ENCODE measurements around the gene PRR19.
"Not testable (repeated sequence)": the region's sequence is repeated elsewhere in the genome, so short reads cannot be mapped to it uniquely, and the experiment has no call there.

PRR19 gene

GRCh38 chr19:42325308-42325895, 23.5 kb downstream of the PRR19 start, which contains the start of gene MEGF8:
MEGF8 (plus strand) TSS chr19:42325635; CDS start chr19:42326244, 609 bp downstream.
- DNase-seq (ENCODE audit: low read depth in 1 of 2, low spot score in 1 of 2), result peak; percentile 91 to 97

- no peak for DNase-seq (ENCODE audit: low read depth in 1 of 2, low spot score in 1 of 2)
These were observed 24.2 kb downstream of the PRR19 start for GRCh38 chr19:42325896-42326771.

DNA sequence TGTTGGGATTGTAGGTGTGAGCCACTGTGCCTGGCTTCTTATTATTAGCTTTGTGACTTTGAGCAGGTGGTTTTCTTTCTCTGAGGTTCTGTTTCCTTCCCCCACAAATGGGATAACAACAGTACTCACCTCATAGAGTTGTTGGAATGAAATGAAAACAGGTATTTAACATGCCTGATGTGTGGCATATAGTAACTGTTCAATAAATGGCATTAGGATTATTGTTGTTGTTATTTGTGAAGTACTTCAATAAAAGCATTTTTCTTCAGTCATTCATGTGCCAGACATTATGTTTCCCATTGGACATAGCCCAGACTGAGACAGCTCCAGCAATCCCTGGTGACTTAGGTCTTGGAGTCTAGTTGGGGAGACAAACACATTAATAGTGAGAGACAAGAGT, 25.0 kb downstream of the PRR19 start:
- no peak for DNase-seq (ENCODE audit: low read depth in 1 of 2, low spot score in 1 of 2)

- no peak for DNase-seq (ENCODE audit: low read depth in 1 of 2, low spot score in 1 of 2)
These were observed 25.4 kb downstream of the PRR19 start for GRCh38 chr19:42327381-42327780.

DNA sequence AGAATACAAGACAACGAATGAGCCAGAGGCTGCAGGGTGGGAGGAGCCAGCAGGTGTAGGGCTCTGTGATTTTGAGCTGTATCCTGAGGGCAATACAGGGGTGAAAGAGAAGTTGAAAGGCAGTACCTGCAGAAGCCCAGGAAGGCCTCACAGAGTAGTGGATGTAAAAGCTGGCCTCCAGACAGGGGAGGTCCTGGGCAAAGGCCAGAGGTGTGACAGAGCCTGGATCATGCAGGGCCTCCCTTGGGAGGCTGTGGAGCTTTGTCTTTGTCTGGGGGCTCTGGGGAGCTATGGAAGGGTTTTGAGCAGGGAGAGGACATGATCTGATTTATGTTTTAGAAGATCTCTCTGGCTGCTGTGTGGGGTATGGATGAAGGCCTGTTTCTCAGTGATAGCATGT, 26.2 kb downstream of the PRR19 start:
- DNase-seq (ENCODE audit: low read depth in 1 of 2, low spot score in 1 of 2), result no peak

DNA sequence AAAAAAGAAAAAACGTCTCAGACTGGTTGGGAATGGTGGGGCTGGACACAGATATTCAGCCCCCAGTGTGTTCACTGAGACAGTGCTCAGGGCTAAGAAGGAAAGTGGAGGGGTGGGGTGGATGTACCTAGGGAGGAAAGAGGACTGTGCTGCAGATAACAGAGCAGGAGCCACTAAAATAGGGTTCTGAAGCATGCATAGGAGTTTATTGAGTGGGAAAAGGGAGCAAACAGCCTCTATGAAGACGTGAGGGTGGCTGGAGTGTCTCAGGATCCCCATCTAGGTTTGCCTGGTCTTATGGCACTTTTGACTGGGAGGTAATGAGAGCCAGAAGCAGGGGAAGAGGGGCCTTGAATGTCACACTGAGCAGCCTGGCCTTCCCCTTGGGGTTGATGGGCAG, 26.9 kb downstream of the PRR19 start:
- DNase-seq (ENCODE audit: low read depth in 1 of 2, low spot score in 1 of 2), result no peak

GRCh38 chr19:42330241-42330711, 28.3 kb downstream of the PRR19 start:
- no peak for DNase-seq (ENCODE audit: low read depth in 1 of 2, low spot score in 1 of 2)

GRCh38 chr19:42331333-42331732, 29.4 kb downstream of the PRR19 start:
- not testable (repeated sequence) for DNase-seq (ENCODE audit: low read depth in 1 of 2, low spot score in 1 of 2)

DNA sequence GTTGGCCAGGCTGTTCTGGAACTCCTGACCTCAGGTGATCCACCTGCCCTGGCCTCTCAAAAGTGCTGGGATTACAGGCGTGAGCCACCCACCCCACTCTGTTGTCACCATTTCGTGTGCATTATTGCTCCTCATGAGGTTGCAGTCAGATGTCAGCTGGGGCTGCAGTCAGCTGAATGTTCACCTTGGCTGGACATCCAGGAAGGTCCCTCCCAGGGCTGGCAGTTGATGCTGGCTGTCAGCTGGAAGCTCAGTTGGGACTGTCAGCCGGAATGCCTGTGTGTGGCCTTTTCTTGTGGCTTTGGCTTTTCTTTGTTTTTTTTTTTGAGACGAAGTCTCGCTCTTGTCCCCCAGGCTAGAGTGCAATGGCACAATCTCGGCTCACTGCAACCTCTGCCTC, 30.1 kb downstream of the PRR19 start:
- DNase-seq (ENCODE audit: low read depth in 1 of 2, low spot score in 1 of 2), result no peak

- no peak for DNase-seq (ENCODE audit: low read depth in 1 of 2, low spot score in 1 of 2)
These were observed 31.1 kb downstream of the PRR19 start for GRCh38 chr19:42333018-42333417.

DNA sequence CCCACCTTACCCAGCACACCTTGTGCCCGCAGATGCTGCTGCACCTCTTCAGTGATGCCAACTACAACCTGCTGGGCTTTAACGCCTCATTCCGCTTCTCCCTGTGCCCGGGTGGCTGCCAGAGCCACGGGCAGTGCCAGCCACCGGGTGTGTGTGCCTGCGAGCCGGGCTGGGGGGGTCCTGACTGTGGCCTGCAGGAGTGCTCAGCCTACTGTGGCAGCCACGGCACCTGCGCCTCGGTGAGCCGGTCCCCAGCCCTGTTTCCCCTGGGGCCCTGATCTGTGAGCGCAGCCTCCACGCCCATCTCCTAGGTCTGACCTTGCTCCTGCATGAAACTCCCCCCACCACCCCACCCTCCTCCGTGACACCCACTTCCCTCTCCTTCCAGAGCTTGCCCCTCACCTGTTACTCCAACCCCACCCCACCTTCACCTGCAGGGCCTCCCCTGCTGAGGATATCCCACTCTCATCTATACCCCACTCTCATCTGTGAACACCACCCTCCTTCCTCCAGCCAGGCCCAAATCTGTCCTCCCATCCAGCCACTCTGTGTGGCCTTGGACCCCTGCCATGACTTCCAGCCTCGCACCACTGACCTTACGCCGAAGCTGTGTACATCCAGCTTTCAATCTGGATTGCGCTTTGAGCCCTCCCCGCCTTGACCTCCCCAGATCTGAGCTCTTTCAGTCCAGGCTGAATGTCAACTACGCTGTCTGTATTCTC, 32.2 kb downstream of the PRR19 start:
- no peak for DNase-seq (ENCODE audit: low read depth in 1 of 2, low spot score in 1 of 2)

DNA sequence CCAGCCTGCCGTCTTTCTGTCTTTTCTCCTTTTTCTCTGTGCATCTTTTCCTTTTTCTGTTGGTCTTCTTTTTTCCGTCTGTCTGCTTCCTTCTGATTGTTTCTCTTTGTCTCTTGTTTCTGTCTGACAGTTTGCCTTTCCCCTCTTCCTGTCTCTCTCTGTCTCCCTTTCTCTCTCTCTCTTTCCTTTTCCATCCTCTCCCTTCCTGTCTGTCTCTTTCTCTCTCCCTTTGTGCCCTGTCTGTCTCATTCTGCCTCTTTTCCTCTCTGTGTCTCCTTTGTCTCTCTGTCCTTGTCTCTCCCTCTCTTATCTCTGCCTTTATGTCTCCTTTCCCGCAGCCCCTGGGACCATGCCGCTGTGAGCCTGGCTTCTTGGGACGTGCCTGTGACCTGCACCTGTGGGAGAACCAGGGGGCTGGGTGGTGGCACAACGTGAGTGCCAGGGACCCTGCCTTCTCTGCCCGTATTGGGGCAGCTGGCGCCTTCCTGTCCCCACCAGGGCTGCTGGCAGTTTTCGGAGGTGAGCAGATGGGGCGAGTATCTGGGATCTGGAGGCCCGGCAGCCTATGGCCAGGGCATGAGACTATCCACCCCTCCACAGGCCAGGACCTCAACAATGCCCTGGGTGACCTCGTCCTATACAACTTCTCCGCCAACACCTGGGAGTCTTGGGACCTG, 32.9 kb downstream of the PRR19 start:
- no peak for DNase-seq (ENCODE audit: low read depth in 1 of 2, low spot score in 1 of 2)

GRCh38 chr19:42335374-42335936, 33.5 kb downstream of the PRR19 start:
- DNase-seq (ENCODE audit: low read depth in 1 of 2, low spot score in 1 of 2), result no peak

GRCh38 chr19:42335971-42336370, 34.0 kb downstream of the PRR19 start:
- no peak for DNase-seq (ENCODE audit: low read depth in 1 of 2, low spot score in 1 of 2)

DNA sequence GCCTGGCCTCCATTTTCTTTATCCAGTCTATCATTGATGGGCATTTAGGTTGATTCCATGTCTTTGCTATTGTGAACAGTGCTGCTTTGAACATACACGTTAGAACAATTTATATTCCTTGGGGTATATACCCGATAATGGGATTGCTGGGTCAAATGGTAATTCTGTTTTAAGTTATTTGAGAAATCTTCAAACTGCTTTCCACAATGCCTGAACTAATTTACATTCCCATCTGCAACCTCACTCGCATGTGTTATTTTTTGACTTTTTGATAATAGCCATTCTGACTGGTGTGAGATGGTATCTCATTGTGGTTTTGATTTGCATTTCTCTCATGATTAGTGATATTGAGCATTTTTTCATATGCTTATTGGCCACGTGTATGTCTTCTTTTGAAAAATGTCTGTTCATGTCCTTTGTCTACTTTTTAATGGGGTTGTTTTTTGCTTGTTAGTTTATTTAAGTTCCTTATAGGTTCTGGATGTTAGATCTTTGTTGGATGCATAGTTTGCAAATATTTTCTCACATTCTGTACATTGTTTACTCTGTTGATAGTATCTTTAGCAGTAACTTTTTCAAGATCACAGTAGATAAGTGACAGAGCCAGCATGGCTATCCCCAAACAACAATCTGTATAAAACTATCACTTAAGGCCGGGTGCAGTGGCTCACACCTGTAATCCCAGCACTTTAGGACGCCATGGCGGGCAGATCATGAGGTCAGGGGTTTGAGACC, 37.4 kb downstream of the PRR19 start:
- DNase-seq (ENCODE audit: low read depth in 1 of 2, low spot score in 1 of 2), result not testable (repeated sequence)

GRCh38 chr19:42339922-42340321, 38.0 kb downstream of the PRR19 start:
- not testable (repeated sequence) for DNase-seq (ENCODE audit: low read depth in 1 of 2, low spot score in 1 of 2)

GRCh38 chr19:42343344-42344110, 41.6 kb downstream of the PRR19 start:
- no peak for DNase-seq (ENCODE audit: low read depth in 1 of 2, low spot score in 1 of 2)

DNA sequence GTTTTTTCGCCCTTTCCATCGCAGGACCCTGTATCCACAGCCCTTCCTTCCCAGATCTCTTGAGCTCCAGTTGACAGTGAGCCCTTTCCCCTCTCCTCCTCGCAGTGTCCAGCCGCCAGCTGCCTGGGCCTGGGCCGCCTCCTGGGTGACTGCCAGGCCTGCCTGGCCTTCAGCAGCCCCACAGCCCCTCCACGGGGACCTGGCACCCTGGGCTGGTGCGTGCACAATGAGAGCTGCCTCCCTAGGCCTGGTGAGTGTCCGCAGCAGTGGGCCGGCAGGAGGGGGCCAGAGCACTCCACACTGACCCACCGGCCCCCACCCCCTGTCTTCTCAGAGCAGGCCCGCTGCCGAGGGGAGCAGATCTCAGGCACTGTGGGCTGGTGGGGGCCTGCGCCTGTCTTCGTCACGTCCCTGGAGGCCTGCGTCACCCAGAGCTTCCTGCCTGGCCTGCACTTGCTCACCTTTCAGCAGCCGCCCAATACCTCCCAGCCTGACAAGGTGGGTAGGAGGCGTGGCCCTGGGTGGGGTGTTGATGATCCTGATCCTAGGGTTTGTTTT, 42.5 kb downstream of the PRR19 start:
- no peak for DNase-seq (ENCODE audit: low read depth in 1 of 2, low spot score in 1 of 2)

- DNase-seq (ENCODE audit: low read depth in 1 of 2, low spot score in 1 of 2), result no peak
These were observed 43.4 kb downstream of the PRR19 start for GRCh38 chr19:42345191-42345812.
